Measurements from ENCODE around the gene SLC35F3. TPM values are rescaled to one million over a fixed set of nuclear protein-coding genes. Genes with fewer than 3 reads are reported as not detected.

The SLC35F3 gene
- total RNA-seq, 1 donor from 2014 or later: 0.57 TPM

GRCh38 chr1:233998891-233999290 lies 94.4 kb downstream of the SLC35F3 start:
- Histone ChIP-seq H3K79me2 (ENCODE audit: insufficient read depth, low read length) (no peaks in the 10 kb centered on the region), H3K9ac (ENCODE audit: low read length) (no peak overlapping the region), H4K20me1 (ENCODE audit: insufficient read depth, low read length) (no peaks in the 10 kb centered on the region), H3K36me3 (ENCODE audit: insufficient read depth, low read length) (no peaks in the 10 kb centered on the region), H2AFZ (ENCODE audit: low read depth, low read length) (no peak overlapping the region), H3K27ac (ENCODE audit: low read depth, low read length) (no peak overlapping the region), H3K4me1 (ENCODE audit: insufficient read depth, low read length) (no peaks in the 10 kb centered on the region), H3K4me2 (ENCODE audit: low read length) (no peak overlapping the region), H3K4me3 (ENCODE audit: insufficient read depth, low read depth, low read length) (no peak overlapping the region), H3K27me3 (ENCODE audit: insufficient read depth, low read length) (no peaks in the 10 kb centered on the region), H3K9me3 (ENCODE audit: insufficient read depth, low read depth, low read length) (no peaks in the 10 kb centered on the region)
- FAIRE-seq (no peak), DNase-seq (ENCODE audit: low read depth) (no peak)
- TF ChIP-seq CTCF (IDR thresholded peaks at IDR 0.05; ENCODE audit: insufficient read depth, low read depth, low read length): no peak
- TF ChIP-seq EZH2 (IDR thresholded peaks at IDR 0.05; ENCODE audit: insufficient read depth, low read length): no peak
- H3K4me1 Mint-ChIP-seq (ENCODE audit: low read depth, unreplicated experiment): no peaks in the 10 kb centered on the region
- H3K27ac Mint-ChIP-seq (ENCODE audit: unreplicated experiment): no peak overlapping the region
- H3K36me3 Mint-ChIP-seq (ENCODE audit: low read depth, unreplicated experiment): no peaks in the 10 kb centered on the region
- peaks cover 9% of the 10 kb centered on the region for H3K27me3 Mint-ChIP-seq (ENCODE audit: low read depth, unreplicated experiment)
- no peak overlapping the region for H3K4me3 Mint-ChIP-seq (ENCODE audit: unreplicated experiment)
- H3K9me3 Mint-ChIP-seq (ENCODE audit: unreplicated experiment): no peaks in the 10 kb centered on the region

GRCh38 chr1:234000557-234001041 lies 96.1 kb downstream of the SLC35F3 start:
- H3K9me3 Mint-ChIP-seq (ENCODE audit: unreplicated experiment): no peaks in the 10 kb centered on the region

More at GRCh38 chr1:234000557-234001041, 96.1 kb downstream of the SLC35F3 start:
- no peak overlapping the region for H3K27ac ChIP-seq (ENCODE audit: low read depth, low read length)
- H4K20me1 ChIP-seq (ENCODE audit: insufficient read depth, low read length): no peaks in the 10 kb centered on the region
- H3K9ac ChIP-seq (ENCODE audit: low read length): no peak overlapping the region
- Mint-ChIP-seq H3K27ac (ENCODE audit: unreplicated experiment) (no peak overlapping the region), H3K36me3 (ENCODE audit: low read depth, unreplicated experiment) (no peaks in the 10 kb centered on the region), H3K27me3 (ENCODE audit: low read depth, unreplicated experiment) (peaks cover 7% of the 10 kb centered on the region), H3K4me3 (ENCODE audit: unreplicated experiment) (no peak overlapping the region), H3K4me1 (ENCODE audit: low read depth, unreplicated experiment) (no peaks in the 10 kb centered on the region)
- no peak overlapping the region for H2AFZ ChIP-seq (ENCODE audit: low read depth, low read length)
- no peak overlapping the region for H3K4me2 ChIP-seq (ENCODE audit: low read length)
- no peaks in the 10 kb centered on the region for H3K9me3 ChIP-seq (ENCODE audit: insufficient read depth, low read depth, low read length)
- DNase-seq (ENCODE audit: low read depth): no peak
- no peaks in the 10 kb centered on the region for H3K79me2 ChIP-seq (ENCODE audit: insufficient read depth, low read length)
- H3K4me1 ChIP-seq (ENCODE audit: insufficient read depth, low read length): no peaks in the 10 kb centered on the region
- no peak overlapping the region for H3K4me3 ChIP-seq (ENCODE audit: insufficient read depth, low read depth, low read length)
- no peak for TF ChIP-seq EZH2 (IDR thresholded peaks at IDR 0.05; ENCODE audit: insufficient read depth, low read length)
- TF ChIP-seq CTCF (IDR thresholded peaks at IDR 0.05; ENCODE audit: insufficient read depth, low read depth, low read length): no peak
- no peak for FAIRE-seq
- H3K27me3 ChIP-seq (ENCODE audit: insufficient read depth, low read length): no peaks in the 10 kb centered on the region
- H3K36me3 ChIP-seq (ENCODE audit: insufficient read depth, low read length): no peaks in the 10 kb centered on the region

All from astrocyte (in vitro differentiated cells and primary cell).